PFSK-1 (cell line): ENCODE data around the gene GCN1.

Experiments used
- REST ChIP-seq, 2 experiments: IDR thresholded peaks; 2 replicates each; pipeline versions ENCODE4 v1.6.1 to v1.8.0; 2011 to 2012; ENCODE audit warnings: low read depth in 2 of 2, low read length in 2 of 2, control low read depth in 1 of 2, inconsistent platforms in 1 of 2, mild to moderate bottlenecking in 1 of 2, moderate library complexity in 1 of 2; ENCODE audit not compliant: insufficient read depth in 1 of 2
- SIN3A ChIP-seq: IDR thresholded peaks from 2 replicates; pipeline ENCODE4 v1.6.1; 2012; ENCODE audit warnings: mild to moderate bottlenecking, low read length, moderate library complexity, borderline replicate concordance; ENCODE audit not compliant: insufficient read depth
- TAF1 ChIP-seq: IDR thresholded peaks from 2 replicates; pipeline ENCODE4 v1.6.1; 2012; ENCODE audit warnings: low read length, control low read depth, borderline replicate concordance; ENCODE audit not compliant: insufficient read depth

- TF ChIP-seq SIN3A: peak; percentile 91; the same call in 1 of the 2 replicates
- no peak for TF ChIP-seq REST (IDR thresholded peaks at IDR 0.05; ENCODE audit: insufficient read depth in 1 of 2, low read depth in 2 of 2, low read length in 2 of 2)
- TF ChIP-seq TAF1: peak; percentile 70; the same call in 1 of the 2 replicates
Measured at GRCh38 chr12:120116792-120117651, 77.5 kb downstream of the GCN1 start.
